Esophagus muscularis mucosa (tissue), 4 donors: ENCODE data around the gene PIAS4. TPM values are rescaled to one million over a fixed set of nuclear protein-coding genes. Genes with fewer than 3 reads are reported as not detected.
"Not testable (repeated sequence)": the region's sequence is repeated elsewhere in the genome, so short reads cannot be mapped to it uniquely, and the experiment has no call there.

Source experiments
- DNase-seq: peaks from one replicate; pipeline ENCODE4 v3.0.0-alpha.2; 2017; ENCODE audit errors: extremely low spot score
- H3K27ac ChIP-seq, 4 donors: fragments of 200-600 bp; sonication (generic); replicated peaks in 1 of 4; 1 replicate in 3 of 4; 2 replicates in 1 of 4; pipeline ENCODE4 v1.5.1; 2016 to 2019; ENCODE audit warnings: mild to moderate bottlenecking in 1 of 4
- H3K27me3 ChIP-seq, 4 donors: fragments of 200-600 bp; sonication (generic); one replicate each; pipeline versions ENCODE4 v1.5.1 to v1.6.0; 2016 to 2019
- H3K36me3 ChIP-seq, 4 donors: fragments of 200-600 bp; sonication (generic); one replicate each; pipeline ENCODE4 v1.5.1; 2016 to 2019
- H3K4me1 ChIP-seq, 4 donors: fragments of 200-600 bp; sonication (generic); one replicate each; pipeline ENCODE4 v1.5.1; 2016 to 2019
- H3K4me3 ChIP-seq, 4 donors: fragments of 200-600 bp; sonication (generic); 1 replicate in 2 of 4; 2 replicates in 2 of 4; pipeline ENCODE4 v1.5.1; 2016 to 2019; ENCODE audit warnings: mild to moderate bottlenecking in 4 of 4, moderate library complexity in 1 of 4
- H3K9me3 ChIP-seq, 4 donors: fragments of 200-600 bp; sonication (generic); 1 replicate in 3 of 4; 2 replicates in 1 of 4; pipeline ENCODE4 v1.5.1; 2016 to 2019
- CTCF ChIP-seq, 3 experiments: fragments of 200-600 bp in 2 of 3; fragments of 450-650 bp in 1 of 3; sonication (generic) in 2 of 3; IDR thresholded peaks; one replicate each; pipeline ENCODE4 v1.5.1; 2017 to 2019; ENCODE audit warnings: antibody characterized with exemption in 3 of 3, mild to moderate bottlenecking in 2 of 3, moderate library complexity in 1 of 3
- EP300 ChIP-seq: sonication (generic); formaldehyde crosslinking; IDR thresholded peaks from one replicate; pipeline ENCODE4 v1.6.1; 2017; ENCODE audit warnings: antibody characterized with exemption
- POLR2A ChIP-seq: fragments of 450-650 bp; IDR thresholded peaks from one replicate; pipeline ENCODE4 v1.6.1; 2017; ENCODE audit warnings: antibody characterized with exemption, moderate library complexity, mild to moderate bottlenecking, low read depth
- POLR2AphosphoS5 ChIP-seq, 2 donors: sonication (generic); formaldehyde crosslinking; IDR thresholded peaks; one replicate each; pipeline ENCODE4 v1.6.1; 2017; ENCODE audit warnings: antibody characterized with exemption in 2 of 2
- WGBS: methylation state at CpG from one replicate; pipeline ENCODE4 v1.1.5; 2018; 5-methylcytosine and 5-hydroxymethylcytosine counted together
- intact Hi-C: fragments of 100-400 bp; cut with DNase I; formaldehyde crosslinking; loops from one replicate; pipeline ENCODE4 v1.15.1; 2023
- total RNA-seq, 4 donors: library from RNA; depleted of rRNA; stranded (reverse); fragments of >200 nt; gene quantifications; one replicate each; pipeline versions ENCODE4 v1.1.0 to v1.2.1, GENCODE V29; 2016

PIAS4 gene
- total RNA-seq, 4 donors from 2014 or later: 16.6 to 34.1 (median 24.8) TPM

- Histone ChIP-seq H3K4me3 (peak overlapping the region; percentile 81 to 100 (median 88)), H3K9me3 (no peaks in the 10 kb centered on the region), H3K36me3 (peaks cover 2 to 13% (median 2%) of the 10 kb centered on the region in 4 donors), H3K27ac (peak overlapping the region; percentile 88 to 95 (median 90)), H3K27me3 (no peaks in the 10 kb centered on the region), H3K4me1 (peaks cover 51 to 60% (median 58%) of the 10 kb centered on the region in 4 donors)
- TF ChIP-seq EP300 (no peak), POLR2AphosphoS5 (IDR thresholded peaks at IDR 0.05) (no peak), CTCF (IDR thresholded peaks at IDR 0.05) (no peak), POLR2A (no peak)
- WGBS: 3% methylated on average over 13 of the region's 55 CpGs
- DNase-seq: no peak
- intact Hi-C loops: no loop called here
Observed at GRCh38 chr19:4007836-4008539, 452 bp downstream of the PIAS4 start.

GRCh38 chr19:4009990-4010807, 2.7 kb downstream of the PIAS4 start:
- peaks cover 71 to 82% (median 80%) of the 10 kb centered on the region in 4 donors for H3K4me1 ChIP-seq
- intact Hi-C loops: no loop called here
- H3K27ac ChIP-seq: peak overlapping the region; percentile 62 to 95 (median 90)
- 46% methylated on average over 16 of the region's 24 CpGs for WGBS
- DNase-seq: no peak
- H3K9me3 ChIP-seq: no peaks in the 10 kb centered on the region
- TF ChIP-seq EP300 (no peak), POLR2AphosphoS5 (IDR thresholded peaks at IDR 0.05) (peak in 1 of 2 donors; percentile 43), CTCF (IDR thresholded peaks at IDR 0.05) (no peak), POLR2A (no peak)
- H3K27me3 ChIP-seq: no peaks in the 10 kb centered on the region
- H3K36me3 ChIP-seq: peaks cover 14 to 30% (median 20%) of the 10 kb centered on the region in 4 donors
- H3K4me3 ChIP-seq: peak overlapping the region; percentile 17 to 92 (median 28)

- intact Hi-C loops: no loop called here
- Histone ChIP-seq H3K27ac (peak overlapping the region; percentile 62 to 95 (median 90)), H3K9me3 (no peaks in the 10 kb centered on the region), H3K4me1 (peaks cover 76 to 88% (median 86%) of the 10 kb centered on the region in 4 donors), H3K36me3 (peaks cover 14 to 30% (median 20%) of the 10 kb centered on the region in 4 donors), H3K27me3 (no peaks in the 10 kb centered on the region), H3K4me3 (peak overlapping the region in 1 of 4 donors; percentile 13)
- no peak for DNase-seq
- no peak for TF ChIP-seq EP300
- TF ChIP-seq POLR2AphosphoS5 (IDR thresholded peaks at IDR 0.05): no peak
- no peak for TF ChIP-seq POLR2A
- no peak for TF ChIP-seq CTCF (IDR thresholded peaks at IDR 0.05)
- WGBS: 72% methylated on average over 6 of the region's 14 CpGs
Observed at GRCh38 chr19:4010808-4011110, 3.2 kb downstream of the PIAS4 start.

GRCh38 chr19:4011430-4011829, 3.9 kb downstream of the PIAS4 start:
- Histone ChIP-seq H3K36me3 (peaks cover 14 to 30% (median 22%) of the 10 kb centered on the region in 4 donors), H3K4me1 (peaks cover 81 to 89% (median 88%) of the 10 kb centered on the region in 4 donors), H3K27ac (peak overlapping the region in 3 of 4 donors; percentile 90 to 95 (median 90))
- intact Hi-C loops, H3K9me3 ChIP-seq, DNase-seq, H3K4me3 ChIP-seq, H3K27me3 ChIP-seq: not testable (repeated sequence)
- WGBS: 53% methylated on average over 3 of the region's 6 CpGs
